ENCODE results near the gene PPFIA4.

Gene PPFIA4

DNA sequence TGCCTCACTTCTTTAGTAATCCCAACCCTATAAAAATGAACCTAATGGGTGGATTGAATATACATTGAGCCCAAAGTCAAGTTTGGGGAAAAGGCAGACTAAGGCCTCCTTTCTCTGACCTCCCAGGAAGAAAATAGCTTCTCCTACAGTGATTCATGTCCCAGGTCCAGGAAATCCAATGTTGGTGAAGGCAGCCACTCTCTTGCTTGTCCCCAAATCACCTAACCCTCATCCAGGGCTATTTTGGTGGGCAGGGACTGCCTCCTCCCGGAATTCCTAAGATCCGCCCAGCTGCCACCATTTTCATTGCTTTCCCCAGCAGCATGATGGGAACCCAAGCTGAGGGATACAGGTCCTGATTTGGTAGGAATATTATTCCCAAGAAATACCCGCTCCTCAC is 51.1 kb downstream of the PPFIA4 start:
- in situ Hi-C loops (cut with HindIII; ENCODE audit: low sequenced_read_pairs) = no loop called here

DNA sequence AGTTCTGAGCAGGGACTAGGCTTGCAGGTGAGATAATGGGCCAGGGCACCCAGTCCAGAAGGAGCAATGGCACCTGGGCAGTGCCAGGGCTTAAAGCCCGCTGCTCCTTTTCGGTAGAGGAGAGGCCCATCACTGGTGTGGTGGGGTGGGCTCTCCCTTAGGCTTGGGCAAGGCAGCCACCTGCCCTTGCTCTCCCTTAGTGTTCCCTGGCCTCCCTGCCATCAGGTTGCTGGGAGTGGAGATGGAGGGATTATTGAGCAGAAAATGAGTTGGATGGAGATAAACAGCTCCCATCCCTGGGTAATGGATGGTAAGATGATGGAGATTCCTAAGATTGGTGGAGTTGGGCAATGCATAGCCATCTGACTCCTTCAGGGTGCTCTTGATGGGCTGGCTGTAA is 51.7 kb downstream of the PPFIA4 start:
- in situ Hi-C loops (cut with HindIII; ENCODE audit: low sequenced_read_pairs) = no loop called here

GRCh38 chr1:203078478-203078877 is 52.2 kb downstream of the PPFIA4 start:
- in situ Hi-C loops (cut with HindIII; ENCODE audit: low sequenced_read_pairs) = no loop called here

GRCh38 chr1:203080456-203080855 is 54.2 kb downstream of the PPFIA4 start:
- in situ Hi-C loops (cut with HindIII; ENCODE audit: low sequenced_read_pairs) = no loop called here

GRCh38 chr1:203081465-203082230 is 55.4 kb downstream of the PPFIA4 start:
- in situ Hi-C loops (cut with HindIII; ENCODE audit: low sequenced_read_pairs) = no loop called here

- in situ Hi-C loops (cut with HindIII; ENCODE audit: low sequenced_read_pairs) = no loop called here
Measured at GRCh38 chr1:203082231-203082505, 55.9 kb downstream of the PPFIA4 start.

DNA sequence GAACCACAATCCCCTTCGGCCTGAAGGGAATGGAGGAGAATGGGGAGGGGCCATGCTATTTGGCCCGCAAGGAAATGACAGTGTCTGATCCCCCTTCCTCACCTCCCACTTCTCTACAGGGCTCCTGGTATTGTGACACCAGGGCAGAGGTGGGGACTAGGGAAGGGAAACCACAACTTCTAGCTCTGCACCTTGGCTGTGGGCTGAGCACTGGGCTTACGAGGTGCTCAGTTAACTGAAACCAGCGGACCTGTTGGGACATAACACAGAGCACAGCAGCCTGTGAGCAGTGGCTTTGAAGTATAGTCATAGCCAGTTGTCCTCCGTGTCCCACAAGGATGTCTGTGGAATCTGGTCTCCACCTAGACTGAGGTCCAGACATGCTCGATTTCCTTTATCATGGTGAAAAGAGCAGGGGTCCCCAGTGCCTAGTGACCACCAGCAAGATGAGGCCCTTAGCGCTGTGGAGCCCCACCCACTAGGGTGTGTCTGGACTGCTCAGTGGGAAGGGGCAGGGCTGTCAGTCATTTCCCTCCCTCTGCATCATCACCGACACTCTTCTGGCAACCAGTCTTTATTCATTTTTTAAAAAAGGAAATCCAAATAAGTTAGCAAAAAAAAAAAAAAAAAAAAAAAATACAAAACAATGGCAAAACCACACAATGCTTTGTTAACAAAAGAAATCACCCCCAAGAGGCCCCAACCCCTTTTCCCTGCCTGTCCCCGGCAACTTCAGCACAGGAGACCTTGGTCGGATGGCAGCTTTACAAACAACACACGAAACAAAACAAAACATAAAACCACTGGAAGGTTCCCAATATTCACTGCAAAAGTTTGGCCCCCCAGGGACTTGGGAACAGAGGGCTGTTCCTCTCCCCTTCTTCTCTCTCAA is 56.5 kb downstream of the PPFIA4 start:
- in situ Hi-C loops (cut with HindIII; ENCODE audit: low sequenced_read_pairs) = no loop called here

DNA sequence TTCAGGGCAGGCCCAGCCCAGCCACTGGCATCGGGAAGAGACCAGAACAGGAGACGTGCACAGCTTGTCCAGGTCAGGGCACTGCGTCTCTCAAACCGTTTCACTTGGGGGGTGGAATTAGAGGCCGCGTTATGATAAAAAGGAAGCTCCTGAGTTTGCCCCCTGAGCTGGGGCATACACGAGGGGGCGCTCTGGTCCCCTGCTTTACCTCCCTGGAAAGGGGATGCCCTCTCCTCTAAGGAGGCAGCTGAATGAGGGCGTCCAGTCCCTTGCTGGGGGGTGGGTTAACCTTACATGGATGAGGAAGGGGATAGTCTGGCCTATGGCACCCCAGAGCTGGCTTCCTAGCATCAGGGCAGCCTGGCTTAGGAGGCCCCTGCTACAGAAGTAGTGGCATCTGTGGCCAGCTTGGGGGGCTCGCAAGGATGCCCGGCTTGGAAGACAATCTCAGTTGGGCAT is 57.2 kb downstream of the PPFIA4 start:
- in situ Hi-C loops (cut with HindIII; ENCODE audit: low sequenced_read_pairs) = no loop called here

GRCh38 chr1:203084588-203085527 is 58.6 kb downstream of the PPFIA4 start:
- in situ Hi-C loops (cut with HindIII; ENCODE audit: low sequenced_read_pairs) = no loop called here

DNA sequence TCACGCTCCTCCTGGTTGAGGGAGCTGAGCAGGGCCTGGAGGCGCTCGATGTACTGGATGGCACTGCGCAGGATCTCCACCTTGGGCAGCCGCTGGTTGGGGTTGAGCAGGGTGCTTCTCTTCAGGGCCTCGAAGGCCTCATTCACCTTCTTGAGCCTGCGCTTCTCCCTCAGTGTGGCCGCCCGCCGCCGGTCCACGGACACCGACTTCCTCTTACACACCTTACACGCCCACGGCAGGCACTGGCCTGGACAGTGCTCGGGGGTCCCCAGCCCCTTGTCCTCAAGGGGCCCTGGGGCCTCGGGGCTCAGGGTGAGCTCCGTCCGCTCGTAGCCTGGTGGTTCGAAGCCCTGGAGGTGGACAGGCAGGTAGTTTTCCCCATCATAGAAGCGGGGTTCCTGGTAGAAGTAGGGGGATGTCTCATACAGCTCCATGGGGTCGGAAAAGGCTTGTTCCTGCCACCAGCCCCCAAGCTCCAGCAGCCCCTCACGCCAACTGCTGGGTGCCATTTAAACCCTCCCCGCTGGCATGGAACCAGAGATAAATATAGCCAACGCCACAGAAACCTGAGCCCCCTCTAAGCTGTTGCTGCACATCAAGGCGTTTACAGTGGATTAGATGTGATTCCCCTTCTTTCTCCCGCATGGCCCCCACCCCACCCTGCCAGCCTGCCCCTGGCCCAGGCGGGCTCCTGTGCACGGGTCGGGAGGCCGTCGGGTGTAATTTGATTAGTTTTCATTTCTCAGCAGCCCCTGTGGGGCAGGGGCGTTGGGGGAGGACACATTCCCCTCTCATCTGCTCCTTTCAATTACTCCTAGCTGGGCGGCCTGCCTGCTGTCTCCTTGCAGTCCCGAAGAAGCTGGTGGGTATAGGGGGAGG is 59.5 kb downstream of the PPFIA4 start, which contains the start of gene MYOG:
TSS of gene MYOG (minus strand) at position 485 of the 879 bp plus-strand sequence. CDS start at position 434, 51 bp downstream.
- in situ Hi-C loops (cut with HindIII; ENCODE audit: low sequenced_read_pairs) = no loop called here

GRCh38 chr1:203086992-203087763 is 60.9 kb downstream of the PPFIA4 start:
- in situ Hi-C loops (cut with HindIII; ENCODE audit: low sequenced_read_pairs) = no loop called here

- in situ Hi-C loops (cut with HindIII; ENCODE audit: low sequenced_read_pairs) = no loop called here
Measured at GRCh38 chr1:203088441-203088840, 62.1 kb downstream of the PPFIA4 start.

- in situ Hi-C loops (cut with HindIII; ENCODE audit: low sequenced_read_pairs) = no loop called here
Measured at GRCh38 chr1:203089001-203089650, 62.8 kb downstream of the PPFIA4 start.

DNA sequence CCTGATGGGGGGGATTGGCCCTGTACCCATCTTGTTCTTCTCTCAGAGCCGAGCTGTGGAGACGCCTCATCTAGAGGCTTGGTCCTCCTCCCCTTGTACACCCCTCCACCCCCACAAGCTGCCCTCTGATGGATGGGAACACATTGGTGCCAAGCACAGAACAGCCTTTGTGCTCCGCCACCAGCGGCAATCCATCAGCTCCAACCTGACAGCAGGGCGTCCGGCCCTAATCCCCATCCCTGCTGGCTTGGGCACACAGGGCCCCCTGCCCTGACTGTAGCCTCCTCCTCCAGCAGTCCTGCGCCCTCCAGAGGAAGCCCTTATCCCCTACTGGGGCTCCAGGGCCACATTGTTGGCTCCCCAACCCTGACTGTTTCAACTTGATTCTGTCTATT is 63.4 kb downstream of the PPFIA4 start:
- in situ Hi-C loops (cut with HindIII; ENCODE audit: low sequenced_read_pairs) = no loop called here

DNA sequence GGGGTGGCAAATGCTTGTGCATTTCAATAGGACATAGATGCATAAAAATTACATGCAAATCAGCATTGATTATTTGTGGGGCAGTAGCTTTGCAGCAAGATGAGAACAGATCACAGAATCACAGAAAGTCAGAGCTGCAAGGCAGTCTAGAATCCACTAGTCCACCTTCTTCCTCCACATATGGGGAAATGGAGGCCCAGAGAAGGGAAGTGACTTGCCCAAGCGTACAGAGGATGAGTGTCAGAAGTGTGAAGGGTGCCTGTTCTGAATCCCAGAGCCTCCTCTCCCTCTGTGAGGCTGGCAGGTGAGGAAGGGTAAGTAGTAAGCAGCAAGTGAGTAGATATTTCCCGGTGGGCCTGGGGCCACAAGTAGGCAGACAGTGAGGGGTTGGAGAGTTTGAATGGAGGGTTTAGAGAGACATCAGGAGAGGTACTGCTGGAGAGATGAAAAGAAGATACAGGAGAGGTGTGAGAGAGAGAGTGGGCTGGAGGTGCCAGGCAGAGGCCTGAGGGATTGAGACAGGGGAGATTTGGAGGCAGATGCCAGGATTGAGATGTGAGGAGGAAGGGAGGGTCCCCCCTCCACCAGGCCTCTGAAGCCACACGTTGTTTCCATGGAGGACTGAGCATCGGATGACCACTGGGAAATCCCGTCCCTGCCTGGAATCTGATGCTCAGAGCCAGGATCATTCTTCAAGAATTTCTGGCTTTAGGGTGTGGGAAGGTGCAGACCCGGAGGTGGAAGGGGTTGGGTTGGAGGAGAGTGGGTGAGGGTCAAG is 64.3 kb downstream of the PPFIA4 start:
- in situ Hi-C loops (cut with HindIII; ENCODE audit: low sequenced_read_pairs) = no loop called here

DNA sequence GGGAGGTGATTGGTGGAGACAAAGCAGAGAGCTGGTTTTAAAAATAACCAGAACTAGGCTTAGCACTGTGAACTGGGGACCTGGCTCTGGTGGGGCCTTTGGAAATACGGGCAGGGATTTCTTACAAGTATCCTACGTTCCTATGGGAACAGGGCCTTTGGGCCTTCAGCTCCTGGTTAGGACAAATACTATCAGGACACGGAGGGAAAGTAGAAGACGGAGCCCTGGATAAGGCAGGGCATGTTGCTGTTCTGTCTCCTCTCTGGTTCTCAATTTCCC is 64.8 kb downstream of the PPFIA4 start:
- in situ Hi-C loops (cut with HindIII; ENCODE audit: low sequenced_read_pairs) = no loop called here

DNA sequence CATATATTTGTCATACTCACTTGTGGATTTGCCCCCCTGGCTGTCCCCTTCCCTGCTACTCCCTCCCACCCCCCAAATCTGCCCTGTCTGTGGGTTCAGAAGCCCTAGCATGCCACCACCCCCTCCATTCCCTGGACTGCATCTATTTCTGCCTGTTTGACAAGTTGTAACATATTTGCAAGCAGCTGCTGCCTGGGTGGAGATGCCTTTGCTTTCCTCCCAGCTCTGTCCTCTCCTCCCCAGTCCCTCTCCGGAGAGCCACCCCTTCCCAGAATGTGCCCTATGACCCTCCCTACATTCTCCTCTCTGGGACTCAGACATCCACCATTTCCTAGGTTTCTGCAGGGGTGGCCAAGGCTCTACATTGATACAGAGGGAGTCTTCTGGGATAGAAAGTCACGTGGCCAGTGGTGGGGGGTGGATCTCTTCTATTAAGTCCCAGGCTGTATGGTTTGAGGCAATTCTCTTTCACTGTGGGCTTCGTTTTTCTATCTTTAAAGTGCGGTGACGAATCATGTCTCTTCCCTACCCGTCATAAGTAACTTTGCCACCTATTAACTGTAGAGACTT is 65.6 kb downstream of the PPFIA4 start:
- in situ Hi-C loops (cut with HindIII; ENCODE audit: low sequenced_read_pairs) = no loop called here
